Activated CD8-positive, alpha-beta memory T cell treated with anti-CD3 and anti-CD28 coated beads for 36 hours (primary cell): ENCODE measurements around the gene KLHL1. TPM values are rescaled to one million over a fixed set of nuclear protein-coding genes. Genes with fewer than 3 reads are reported as not detected.

Experiments
- CTCF ChIA-PET: fragments of 350-600 bp; sonication (Branson Sonifier 250); formaldehyde crosslinking; loops from one replicate; lab custom pipeline; 2021; ENCODE audit warnings: antibody characterized with exemption; lab: Charles Lee
- POLR2A ChIA-PET: fragments of 350-600 bp; sonication (Branson Sonifier 250); formaldehyde crosslinking; loops from one replicate; lab custom pipeline; 2021; ENCODE audit warnings: antibody characterized with exemption; lab: Charles Lee
- total RNA-seq, 2 experiments: library from RNA; stranded (reverse); gene quantifications; one replicate each; pipeline ENCODE4 v1.2.3, GENCODE V29; 2021

The KLHL1 gene
- total RNA-seq, 2 experiments from 2014 or later, result not detected

GRCh38 chr13:69904784-69905183 lies 203.5 kb downstream of the KLHL1 start:
- CTCF ChIA-PET, result no interaction called here
- POLR2A ChIA-PET, result no interaction called here

GRCh38 chr13:69903081-69903480 lies 205.2 kb downstream of the KLHL1 start:
- ChIA-PET CTCF (no interaction called here), POLR2A (no interaction called here)

GRCh38 chr13:69882451-69882850 lies 225.8 kb downstream of the KLHL1 start:
- POLR2A ChIA-PET, result no interaction called here

GRCh38 chr13:69879936-69880335 lies 228.3 kb downstream of the KLHL1 start:
- ChIA-PET CTCF (no interaction called here), POLR2A (no interaction called here)

More at GRCh38 chr13:69882451-69882850, 225.8 kb downstream of the KLHL1 start:
- CTCF ChIA-PET, result interaction anchor here (0.6 kb wide), 1 partner anchor 21 kb away, joined by 3 read pairs; no protein-coding TSS in a partner anchor

GRCh38 chr13:69872321-69873047 lies 235.8 kb downstream of the KLHL1 start:
- CTCF ChIA-PET, result no interaction called here
- POLR2A ChIA-PET, result no interaction called here

GRCh38 chr13:69866555-69866954 lies 241.7 kb downstream of the KLHL1 start:
- ChIA-PET POLR2A (no interaction called here), CTCF (no interaction called here)

- ChIA-PET POLR2A (no interaction called here), CTCF (no interaction called here)
These were observed 250.9 kb downstream of the KLHL1 start for GRCh38 chr13:69857183-69857821.

- ChIA-PET CTCF (no interaction called here), POLR2A (no interaction called here)
These were observed 251.9 kb downstream of the KLHL1 start for GRCh38 chr13:69856331-69856730.

GRCh38 chr13:69828527-69828926 lies 279.7 kb downstream of the KLHL1 start:
- CTCF ChIA-PET, result no interaction called here
- POLR2A ChIA-PET, result no interaction called here

GRCh38 chr13:69820180-69820579 lies 288.1 kb downstream of the KLHL1 start:
- ChIA-PET CTCF (no interaction called here), POLR2A (no interaction called here)

GRCh38 chr13:69817333-69817869 lies 290.9 kb downstream of the KLHL1 start:
- CTCF ChIA-PET, result no interaction called here
- POLR2A ChIA-PET, result no interaction called here

- ChIA-PET CTCF (no interaction called here), POLR2A (no interaction called here)
These were observed 299.1 kb downstream of the KLHL1 start for GRCh38 chr13:69809152-69809551.

- POLR2A ChIA-PET, result no interaction called here
- CTCF ChIA-PET, result no interaction called here
These were observed 312.0 kb downstream of the KLHL1 start for GRCh38 chr13:69796256-69796655.

- CTCF ChIA-PET, result no interaction called here
- POLR2A ChIA-PET, result no interaction called here
These were observed 314.3 kb downstream of the KLHL1 start for GRCh38 chr13:69793783-69794453.

- POLR2A ChIA-PET, result no interaction called here
These were observed 331.3 kb downstream of the KLHL1 start for GRCh38 chr13:69776937-69777336.

GRCh38 chr13:69769608-69770007 lies 338.6 kb downstream of the KLHL1 start:
- CTCF ChIA-PET, result no interaction called here
- POLR2A ChIA-PET, result no interaction called here

More at GRCh38 chr13:69776937-69777336, 331.3 kb downstream of the KLHL1 start:
- CTCF ChIA-PET, result no interaction called here

GRCh38 chr13:69761581-69761980 lies 346.7 kb downstream of the KLHL1 start:
- POLR2A ChIA-PET, result no interaction called here

GRCh38 chr13:69755101-69755500 lies 353.2 kb downstream of the KLHL1 start:
- POLR2A ChIA-PET, result no interaction called here
- CTCF ChIA-PET, result no interaction called here

More at GRCh38 chr13:69761581-69761980, 346.7 kb downstream of the KLHL1 start:
- CTCF ChIA-PET, result no interaction called here

- ChIA-PET POLR2A (no interaction called here), CTCF (no interaction called here)
These were observed 357.0 kb downstream of the KLHL1 start for GRCh38 chr13:69751259-69751658.
